Measurements from ENCODE around the gene FAM174C. TPM values are rescaled to one million over a fixed set of nuclear protein-coding genes. Genes with fewer than 3 reads are reported as not detected.

The FAM174C gene
- total RNA-seq, 4 donors from 2014 or later = 47.2 to 69.1 (median 59.3) TPM

GRCh38 chr19:1270213-1270853 is 5.0 kb upstream of the FAM174C start:
- ATAC-seq (ENCODE audit: low FRiP score) (no peak), DNase-seq (ENCODE audit: low spot score) (no peak)
- TF ChIP-seq, protein P1, sequence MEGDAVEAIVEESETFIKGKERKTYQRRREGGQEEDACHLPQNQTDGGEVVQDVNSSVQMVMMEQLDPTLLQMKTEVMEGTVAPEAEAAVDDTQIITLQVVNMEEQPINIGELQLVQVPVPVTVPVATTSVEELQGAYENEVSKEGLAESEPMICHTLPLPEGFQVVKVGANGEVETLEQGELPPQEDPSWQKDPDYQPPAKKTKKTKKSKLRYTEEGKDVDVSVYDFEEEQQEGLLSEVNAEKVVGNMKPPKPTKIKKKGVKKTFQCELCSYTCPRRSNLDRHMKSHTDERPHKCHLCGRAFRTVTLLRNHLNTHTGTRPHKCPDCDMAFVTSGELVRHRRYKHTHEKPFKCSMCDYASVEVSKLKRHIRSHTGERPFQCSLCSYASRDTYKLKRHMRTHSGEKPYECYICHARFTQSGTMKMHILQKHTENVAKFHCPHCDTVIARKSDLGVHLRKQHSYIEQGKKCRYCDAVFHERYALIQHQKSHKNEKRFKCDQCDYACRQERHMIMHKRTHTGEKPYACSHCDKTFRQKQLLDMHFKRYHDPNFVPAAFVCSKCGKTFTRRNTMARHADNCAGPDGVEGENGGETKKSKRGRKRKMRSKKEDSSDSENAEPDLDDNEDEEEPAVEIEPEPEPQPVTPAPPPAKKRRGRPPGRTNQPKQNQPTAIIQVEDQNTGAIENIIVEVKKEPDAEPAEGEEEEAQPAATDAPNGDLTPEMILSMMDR (IDR thresholded peaks at IDR 0.05) = no peak

DNA sequence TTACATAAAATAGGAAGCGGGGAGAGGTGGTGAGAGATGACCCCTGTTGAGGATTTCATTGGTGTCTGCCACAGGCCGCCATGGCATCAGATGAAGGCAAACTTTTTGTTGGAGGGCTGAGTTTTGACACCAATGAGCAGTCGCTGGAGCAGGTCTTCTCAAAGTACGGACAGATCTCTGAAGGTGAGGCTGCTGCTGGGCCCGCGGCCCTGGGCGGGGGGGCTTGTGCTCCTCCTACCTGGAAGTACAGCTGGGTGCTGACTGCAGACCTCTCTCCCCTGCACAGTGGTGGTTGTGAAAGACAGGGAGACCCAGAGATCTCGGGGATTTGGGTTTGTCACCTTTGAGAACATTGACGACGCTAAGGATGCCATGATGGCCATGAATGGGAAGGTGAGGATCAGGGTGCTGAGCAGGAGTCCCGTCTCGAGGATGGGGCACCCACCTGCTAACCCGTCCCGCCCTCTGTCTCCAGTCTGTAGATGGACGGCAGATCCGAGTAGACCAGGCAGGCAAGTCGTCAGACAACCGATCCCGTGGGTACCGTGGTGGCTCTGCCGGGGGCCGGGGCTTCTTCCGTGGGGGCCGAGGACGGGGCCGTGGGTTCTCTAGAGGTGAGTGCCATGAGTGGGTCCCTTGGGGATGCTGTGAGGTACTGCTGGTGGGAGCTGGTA is 4.3 kb upstream of the FAM174C start:
- no peak for DNase-seq (ENCODE audit: low spot score)
- ATAC-seq (ENCODE audit: low FRiP score) = no peak
- TF ChIP-seq, protein P1 (IDR thresholded peaks at IDR 0.05) = no peak

DNA sequence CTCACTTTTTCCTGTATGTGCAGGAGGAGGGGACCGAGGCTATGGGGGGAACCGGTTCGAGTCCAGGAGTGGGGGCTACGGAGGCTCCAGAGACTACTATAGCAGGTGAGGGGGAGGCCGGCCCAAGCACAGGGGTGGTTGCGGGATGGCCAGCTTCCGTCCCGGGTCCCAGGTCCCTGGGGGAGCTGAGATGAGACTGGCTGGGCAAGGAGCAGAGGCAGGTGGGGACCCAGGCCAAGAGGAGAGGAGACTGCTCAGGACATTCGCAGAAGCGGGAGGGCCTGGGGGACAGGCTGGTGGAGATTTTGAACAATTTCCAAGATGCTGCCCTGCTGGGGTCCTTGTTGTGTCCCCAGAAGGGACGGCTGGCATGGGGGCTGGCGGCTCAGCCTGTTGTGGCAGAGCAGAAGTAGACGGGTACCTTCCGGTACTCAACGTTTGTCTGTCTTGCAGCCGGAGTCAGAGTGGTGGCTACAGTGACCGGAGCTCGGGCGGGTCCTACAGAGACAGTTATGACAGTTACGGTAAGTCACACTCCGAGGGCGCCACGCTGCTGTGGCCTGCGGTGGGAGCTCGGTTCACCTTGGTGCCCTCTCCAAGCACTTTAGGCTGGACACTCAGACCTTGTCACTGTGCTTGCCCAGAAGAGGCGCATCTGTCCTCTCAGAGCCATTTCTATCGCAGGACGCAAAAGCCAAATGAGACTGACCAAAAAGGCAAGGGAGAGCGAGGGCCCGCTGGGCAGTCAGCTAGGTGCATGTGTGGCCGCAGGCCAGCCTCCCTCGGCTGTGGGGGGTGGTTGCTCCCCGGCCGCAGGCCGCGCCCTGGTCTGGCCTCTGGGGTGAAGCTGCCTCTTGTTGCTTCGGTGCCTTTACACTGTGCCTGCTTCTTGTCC is 3.6 kb upstream of the FAM174C start:
- ATAC-seq (ENCODE audit: low FRiP score) = no peak
- TF ChIP-seq, protein P1 (IDR thresholded peaks at IDR 0.05) = no peak
- DNase-seq (ENCODE audit: low spot score) = no peak

DNA sequence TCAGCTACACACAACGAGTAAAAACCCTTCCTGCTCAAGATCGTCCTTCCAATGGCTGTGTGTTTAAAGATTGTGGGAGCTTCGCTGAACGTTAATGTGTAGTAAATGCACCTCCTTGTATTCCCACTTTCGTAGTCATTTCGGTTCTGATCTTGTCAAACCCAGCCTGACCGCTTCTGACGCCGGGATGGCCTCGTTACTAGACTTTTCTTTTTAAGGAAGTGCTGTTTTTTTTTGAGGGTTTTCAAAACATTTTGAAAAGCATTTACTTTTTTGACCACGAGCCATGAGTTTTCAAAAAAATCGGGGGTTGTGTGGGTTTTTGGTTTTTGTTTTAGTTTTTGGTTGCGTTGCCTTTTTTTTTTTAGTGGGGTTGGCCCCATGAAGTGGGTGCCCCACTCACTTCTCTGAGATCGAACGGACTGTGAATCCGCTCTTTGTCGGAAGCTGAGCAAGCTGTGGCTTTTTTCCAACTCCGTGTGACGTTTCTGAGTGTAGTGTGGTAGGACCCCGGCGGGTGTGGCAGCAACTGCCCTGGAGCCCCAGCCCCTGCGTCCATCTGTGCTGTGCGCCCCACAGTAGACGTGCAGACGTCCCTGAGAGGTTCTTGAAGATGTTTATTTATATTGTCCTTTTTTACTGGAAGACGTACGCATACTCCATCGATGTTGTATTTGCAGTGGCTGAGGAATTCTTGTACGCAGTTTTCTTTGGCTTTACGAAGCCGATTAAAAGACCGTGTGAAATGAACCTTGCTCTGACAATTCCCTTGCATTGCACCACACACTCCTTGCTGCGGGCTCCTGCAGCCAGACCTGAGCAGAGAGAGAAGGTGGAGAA is 2.7 kb upstream of the FAM174C start:
- ATAC-seq (ENCODE audit: low FRiP score) = no peak
- TF ChIP-seq, protein P1 (IDR thresholded peaks at IDR 0.05) = no peak
- DNase-seq (ENCODE audit: low spot score) = no peak

DNA sequence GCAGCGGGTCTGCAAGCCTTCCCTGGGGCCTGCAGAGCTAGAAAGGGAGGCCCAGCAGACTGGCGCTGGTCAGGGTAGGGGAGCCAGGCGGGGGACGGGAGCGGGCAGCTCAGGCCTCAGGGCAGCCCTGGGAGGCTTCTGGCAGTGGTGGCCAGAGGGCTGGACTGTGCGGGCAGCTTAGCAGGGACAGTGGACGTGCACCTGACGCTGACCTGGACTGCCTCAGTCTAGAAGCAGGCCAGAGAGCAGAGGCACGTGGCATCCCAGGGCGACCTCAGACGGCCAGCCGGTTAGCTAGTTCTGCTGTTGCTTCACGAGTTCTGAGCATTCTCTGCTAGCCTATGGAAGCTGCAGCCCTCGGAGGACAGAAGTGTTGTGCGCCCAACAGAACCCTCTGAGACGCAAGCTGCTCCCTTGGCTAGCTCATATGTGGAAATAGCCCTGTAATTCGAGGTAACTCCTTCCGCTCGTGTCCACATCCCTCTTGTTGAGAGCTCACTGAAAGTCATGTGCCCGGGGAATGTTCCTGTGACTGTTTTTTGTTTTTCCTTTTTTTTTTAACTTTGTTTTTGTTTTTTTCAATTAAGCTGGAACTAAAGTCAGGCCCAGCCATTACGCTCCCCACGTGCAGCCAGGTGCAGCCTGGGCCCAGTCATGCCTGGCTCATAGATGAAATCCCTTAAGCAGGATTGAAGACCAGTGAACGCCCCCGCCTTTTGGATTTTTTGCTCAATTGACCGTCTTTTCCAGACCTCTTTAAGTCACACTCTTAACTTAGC is 1.9 kb upstream of the FAM174C start:
- DNase-seq (ENCODE audit: low spot score) (no peak), ATAC-seq (ENCODE audit: low FRiP score) (no peak)
- TF ChIP-seq, protein P1 (IDR thresholded peaks at IDR 0.05) = no peak

All from omental fat pad (tissue), 4 donors.